GM12878 (cell line): Measurements from ENCODE around the gene BEST1. TPM values are rescaled to one million over a fixed set of nuclear protein-coding genes. Genes with fewer than 3 reads are reported as not detected.

Experiments
- ATAC-seq: fragments of 200-7000 bp; cut with Tn5 transposase; 3 replicates; pipeline ENCODE4 v1.9.1; 2020; ENCODE audit warnings: mild to moderate bottlenecking, moderate library complexity
- BruUV-seq: library from RNA; stranded (reverse); fragments of 400-500 nt; replicated peaks from 2 replicates; lab custom pipeline; 2021; lab: Mats Ljungman, UMichigan
- CTCF ChIA-PET: fragments of 300-600 bp; sonication (Branson Sonifier 250); formaldehyde crosslinking; extraction: SDS; loops from one replicate; lab custom pipeline; 2021; ENCODE audit warnings: inconsistent platforms; lab: Yijun Ruan, JAX
- POLR2A ChIA-PET: fragments of 350-600 bp; formaldehyde crosslinking; extraction: SDS; loops from one replicate; lab custom pipeline; 2021; ENCODE audit warnings: inconsistent platforms; lab: Charles Lee
- RAD21 ChIA-PET: fragments of 300-600 bp; sonication (Branson Sonifier 250); formaldehyde crosslinking; loops from one replicate; lab custom pipeline; 2023; ENCODE audit warnings: antibody characterized with exemption; ENCODE audit not compliant: unreplicated experiment; lab: Charles Lee
- SMC1A ChIA-PET: fragments of 300-600 bp; sonication (Branson Sonifier 250); formaldehyde crosslinking; loops from one replicate; lab custom pipeline; 2023; ENCODE audit not compliant: unreplicated experiment, uncharacterized antibody; lab: Charles Lee
- DNase-seq: peaks from one replicate; pipeline ENCODE4 v3.0.0-alpha.2; 2011; ENCODE audit warnings: low read depth, low spot score
- FAIRE-seq: peaks from 3 replicates; lab custom pipeline; 2011; peaks lifted over from hg19 to GRCh38; lab: Jason Lieb, UNC
- H2AFZ ChIP-seq: 2 replicates; pipeline ENCODE4 v1.6.0; 2011; ENCODE audit warnings: low read depth, low read length, control low read depth; ENCODE audit not compliant: control insufficient read depth
- H3K27ac ChIP-seq: 2 replicates; pipeline ENCODE4 v1.5.1; 2011; ENCODE audit warnings: control low read depth; ENCODE audit not compliant: control insufficient read depth, insufficient read depth
- H3K27me3 ChIP-seq, 2 experiments: replicated peaks in 1 of 2; 2 replicates each; pipeline versions ENCODE4 v1.6.0 to v1.6.1; 2011; ENCODE audit warnings: low read length in 1 of 2; ENCODE audit not compliant: control insufficient read depth in 2 of 2, insufficient read depth in 2 of 2
- H3K36me3 ChIP-seq, 2 experiments: 2 replicates each; pipeline ENCODE4 v1.5.1; 2011; ENCODE audit warnings: low read length in 1 of 2; ENCODE audit not compliant: control insufficient read depth in 2 of 2, insufficient read depth in 2 of 2
- H3K4me1 ChIP-seq: 2 replicates; pipeline ENCODE4 v1.6.1; 2011; ENCODE audit warnings: mild to moderate bottlenecking, low read length, moderate library complexity, mixed read lengths; ENCODE audit not compliant: control insufficient read depth, insufficient read depth
- H3K4me2 ChIP-seq: 2 replicates; pipeline ENCODE4 v1.6.0; 2011; ENCODE audit warnings: control low read depth; ENCODE audit not compliant: control insufficient read depth, insufficient read depth
- H3K4me3 ChIP-seq: fragments of 200-600 bp; sonication (generic); 2 replicates; pipeline ENCODE4 v1.5.1; 2016
- H3K79me2 ChIP-seq: 2 replicates; pipeline ENCODE4 v1.6.0; 2011; ENCODE audit warnings: low read length; ENCODE audit not compliant: control insufficient read depth, insufficient read depth
- H3K9ac ChIP-seq: 2 replicates; pipeline ENCODE4 v1.8.0; 2011; ENCODE audit warnings: low read length, control low read depth, mixed read lengths; ENCODE audit not compliant: control insufficient read depth, insufficient read depth
- H3K9me3 ChIP-seq: replicated peaks from 3 replicates; pipeline ENCODE4 v1.5.1; 2011; ENCODE audit warnings: mild to moderate bottlenecking, low read length; ENCODE audit not compliant: control insufficient read depth, insufficient read depth
- H4K20me1 ChIP-seq: 2 replicates; pipeline ENCODE4 v1.6.0; 2011; ENCODE audit not compliant: control insufficient read depth, insufficient read depth
- CEBPZ ChIP-seq: fragments of 150-350 bp; IDR thresholded peaks from 2 replicates; pipeline ENCODE4 v1.6.1; 2016; ENCODE audit warnings: low read depth, low read length
- EP300 ChIP-seq, 2 experiments: fragments of 150-350 bp in 1 of 2; IDR thresholded peaks; 2 replicates each; pipeline ENCODE4 v1.6.1; 2011 to 2012; ENCODE audit warnings: low read depth in 2 of 2, low read length in 2 of 2, borderline replicate concordance in 1 of 2, improper control_type of control experiment in 1 of 2, inconsistent platforms in 1 of 2; ENCODE audit not compliant: control insufficient read depth in 1 of 2
- FOXK2 ChIP-seq: fragments of 450-650 bp; IDR thresholded peaks from 2 replicates; pipeline ENCODE4 v1.6.1; 2017; ENCODE audit warnings: mild to moderate bottlenecking, moderate library complexity
- LARP7 ChIP-seq: fragments of 450-650 bp; IDR thresholded peaks from 2 replicates; pipeline ENCODE4 v1.6.1; 2017; ENCODE audit warnings: mild to moderate bottlenecking
- POU2F2 ChIP-seq: IDR thresholded peaks from 3 replicates; pipeline ENCODE4 v1.6.1; 2011; ENCODE audit warnings: low read depth, mild to moderate bottlenecking, low read length, borderline replicate concordance
- SIX5 ChIP-seq: IDR thresholded peaks from 2 replicates; pipeline ENCODE4 v1.6.1; 2011; ENCODE audit warnings: mild to moderate bottlenecking, low read depth, low read length, moderate library complexity; ENCODE audit not compliant: severe bottlenecking
- SMAD5 ChIP-seq: IDR thresholded peaks from 2 replicates; pipeline ENCODE4 v1.6.1; 2016; ENCODE audit warnings: antibody characterized with exemption, low read depth
- SREBF1 ChIP-seq: IDR thresholded peaks from 2 replicates; pipeline ENCODE4 v1.6.1; 2012; ENCODE audit warnings: mild to moderate bottlenecking, low read length
- ZNF217 ChIP-seq: fragments of 450-650 bp; IDR thresholded peaks from 2 replicates; pipeline ENCODE4 v1.6.1; 2017; ENCODE audit warnings: antibody characterized with exemption, mild to moderate bottlenecking
- WGBS: methylation state at CpG from one replicate; pipeline ENCODE4 v1.1.6; 2016; ENCODE audit warnings: low lambda C conversion rate; ENCODE audit not compliant: insufficient replicate concordance, insufficient coverage; ENCODE audit errors: missing lambda C conversion rate; 5-methylcytosine and 5-hydroxymethylcytosine counted together
- in situ Hi-C: fragments of 300-500 bp; cut with MboI; formaldehyde crosslinking; loops from 9 replicates; pipeline ENCODE4 v1.14.3; 2018; ENCODE audit warnings: mixed read lengths
- intact Hi-C: fragments of 100-400 bp; cut with micrococcal nuclease; formaldehyde crosslinking; loops from one replicate; pipeline ENCODE4 v1.14.2; 2022; ENCODE audit not compliant: unreplicated experiment
- polyA plus RNA-seq, 11 experiments: library from polyadenylated mRNA; depleted of rRNA in 4 of 11; unstranded in 6 of 11; stranded (reverse) in 5 of 11; fragments of >200 nt; fragmentation: Nextera tagmentation in 4 of 11; fragmentation: Illumina TruSeq in 1 of 11; extraction: Ambion mirVana in 4 of 11; extraction: Trizol in 1 of 11; gene quantifications; 1 replicate in 1 of 11; 2 replicates in 10 of 11; pipeline versions ENCODE4 v1.2.1 to v1.2.3, GENCODE V29; 2011 to 2016; ENCODE audit warnings: inconsistent platforms in 2 of 11, missing spikeins in 2 of 11, low read depth in 1 of 11
- total RNA-seq, 4 experiments: library from RNA; depleted of rRNA in 3 of 4; stranded (reverse); fragments of >200 nt in 3 of 4; fragmentation: Illumina TruSeq in 1 of 4; extraction: Trizol in 1 of 4; gene quantifications; 2 replicates each; pipeline versions ENCODE4 v1.2.1 to v1.2.3, GENCODE V29; 2013 to 2021
- TF ChIP-seq, protein P1 (sequence below): fragments of 450-650 bp; conservative IDR thresholded peaks from 2 replicates; pipeline ENCODE4 v1.6.1; 2017; ENCODE audit warnings: mild to moderate bottlenecking, moderate library complexity
- TF ChIP-seq, protein P2 (sequence below): IDR thresholded peaks from 2 replicates; pipeline ENCODE4 v1.6.1; 2012; ENCODE audit warnings: low read depth, low read length, improper control_type of control experiment
- TF ChIP-seq, protein P3 (sequence below): IDR thresholded peaks from 2 replicates; pipeline ENCODE4 v1.6.1; 2012; ENCODE audit warnings: improper control_type of control experiment, low read depth, low read length; ENCODE audit not compliant: insufficient replicate concordance

BEST1 gene
- total and polyA plus RNA-seq, 10 of the 15 experiments (the other 5 are each of a cell fraction or from before 2014, with no cell fraction given) = 0.03 to 3.4 (median 0.15) TPM; not detected in 1

DNA sequence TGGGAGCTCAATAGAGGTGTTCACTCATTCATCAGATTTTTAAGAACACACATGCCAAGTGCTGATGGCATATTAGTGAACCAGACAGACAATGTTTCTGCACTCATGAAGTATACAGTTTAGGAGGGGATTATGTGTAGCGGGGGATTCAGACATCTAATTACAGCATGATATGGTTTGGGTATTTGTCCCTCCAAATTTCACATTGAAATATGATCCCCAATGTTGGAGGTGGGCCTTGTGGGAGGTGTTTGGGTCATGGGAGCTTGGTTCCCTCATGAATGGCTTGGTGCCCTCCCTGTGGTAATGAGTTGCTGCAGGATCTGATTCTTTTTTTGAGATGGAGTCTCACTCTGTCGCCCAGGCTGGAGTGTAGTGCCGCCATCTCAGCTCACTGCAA is 23.9 kb upstream of the BEST1 start:
- H3K4me3 ChIP-seq = no peak overlapping the region
- DNase-seq (no peak), FAIRE-seq (no peak), ATAC-seq (no peak)
- CTCF ChIA-PET = interaction anchor here (1.2 to 2.2 kb wide), 2 partner anchors 9 to 27 kb away, joined by 3 to 8 read pairs; no protein-coding TSS in a partner anchor
- no peak overlapping the region for H2AFZ ChIP-seq
- no peak overlapping the region for H3K27ac ChIP-seq
- H3K4me1 ChIP-seq = no peaks in the 10 kb centered on the region
- no peaks in the 10 kb centered on the region for H3K36me3 ChIP-seq
- no peaks in the 10 kb centered on the region for H3K79me2 ChIP-seq
- 71% methylated on average over 3 of the region's 3 CpGs for WGBS
- no TSS peak for BruUV-seq
- no peaks in the 10 kb centered on the region for H3K9me3 ChIP-seq
- POLR2A ChIA-PET = no interaction called here
- SMC1A ChIA-PET = interaction anchor here (0.6 kb wide), 1 partner anchor 125 kb away, joined by 3 read pairs; no protein-coding TSS in a partner anchor
- H3K27me3 ChIP-seq = no peaks in the 10 kb centered on the region; a peak in 2 of 4 replicates
- RAD21 ChIA-PET = interaction anchor here (1.2 kb wide), 1 partner anchor 141 kb away, joined by 3 read pairs; no protein-coding TSS in a partner anchor
- in situ Hi-C loops = no loop called here
- H3K4me2 ChIP-seq = no peak overlapping the region
- intact Hi-C loops = no loop called here
- no peaks in the 10 kb centered on the region; the same call in 1 of the 2 replicates for H4K20me1 ChIP-seq
- H3K9ac ChIP-seq = no peak overlapping the region
- TF ChIP-seq, protein P1, sequence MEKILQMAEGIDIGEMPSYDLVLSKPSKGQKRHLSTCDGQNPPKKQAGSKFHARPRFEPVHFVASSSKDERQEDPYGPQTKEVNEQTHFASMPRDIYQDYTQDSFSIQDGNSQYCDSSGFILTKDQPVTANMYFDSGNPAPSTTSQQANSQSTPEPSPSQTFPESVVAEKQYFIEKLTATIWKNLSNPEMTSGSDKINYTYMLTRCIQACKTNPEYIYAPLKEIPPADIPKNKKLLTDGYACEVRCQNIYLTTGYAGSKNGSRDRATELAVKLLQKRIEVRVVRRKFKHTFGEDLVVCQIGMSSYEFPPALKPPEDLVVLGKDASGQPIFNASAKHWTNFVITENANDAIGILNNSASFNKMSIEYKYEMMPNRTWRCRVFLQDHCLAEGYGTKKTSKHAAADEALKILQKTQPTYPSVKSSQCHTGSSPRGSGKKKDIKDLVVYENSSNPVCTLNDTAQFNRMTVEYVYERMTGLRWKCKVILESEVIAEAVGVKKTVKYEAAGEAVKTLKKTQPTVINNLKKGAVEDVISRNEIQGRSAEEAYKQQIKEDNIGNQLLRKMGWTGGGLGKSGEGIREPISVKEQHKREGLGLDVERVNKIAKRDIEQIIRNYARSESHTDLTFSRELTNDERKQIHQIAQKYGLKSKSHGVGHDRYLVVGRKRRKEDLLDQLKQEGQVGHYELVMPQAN = no peak
- TF ChIP-seq FOXK2 = no peak
- TF ChIP-seq SIX5 = no peak
- TF ChIP-seq, protein P2, sequence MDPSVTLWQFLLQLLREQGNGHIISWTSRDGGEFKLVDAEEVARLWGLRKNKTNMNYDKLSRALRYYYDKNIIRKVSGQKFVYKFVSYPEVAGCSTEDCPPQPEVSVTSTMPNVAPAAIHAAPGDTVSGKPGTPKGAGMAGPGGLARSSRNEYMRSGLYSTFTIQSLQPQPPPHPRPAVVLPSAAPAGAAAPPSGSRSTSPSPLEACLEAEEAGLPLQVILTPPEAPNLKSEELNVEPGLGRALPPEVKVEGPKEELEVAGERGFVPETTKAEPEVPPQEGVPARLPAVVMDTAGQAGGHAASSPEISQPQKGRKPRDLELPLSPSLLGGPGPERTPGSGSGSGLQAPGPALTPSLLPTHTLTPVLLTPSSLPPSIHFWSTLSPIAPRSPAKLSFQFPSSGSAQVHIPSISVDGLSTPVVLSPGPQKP = no peak
- TF ChIP-seq EP300 (IDR thresholded peaks at IDR 0.05; ENCODE audit: borderline replicate concordance in 1 of 2, control insufficient read depth in 1 of 2, low read depth in 2 of 2, low read length in 2 of 2) = no peak
- TF ChIP-seq POU2F2 = no peak
- no peak for TF ChIP-seq CEBPZ
- no peak for TF ChIP-seq SMAD5
- TF ChIP-seq SREBF1 = no peak
- no peak for TF ChIP-seq LARP7
- no peak for TF ChIP-seq ZNF217
- TF ChIP-seq, protein P3, sequence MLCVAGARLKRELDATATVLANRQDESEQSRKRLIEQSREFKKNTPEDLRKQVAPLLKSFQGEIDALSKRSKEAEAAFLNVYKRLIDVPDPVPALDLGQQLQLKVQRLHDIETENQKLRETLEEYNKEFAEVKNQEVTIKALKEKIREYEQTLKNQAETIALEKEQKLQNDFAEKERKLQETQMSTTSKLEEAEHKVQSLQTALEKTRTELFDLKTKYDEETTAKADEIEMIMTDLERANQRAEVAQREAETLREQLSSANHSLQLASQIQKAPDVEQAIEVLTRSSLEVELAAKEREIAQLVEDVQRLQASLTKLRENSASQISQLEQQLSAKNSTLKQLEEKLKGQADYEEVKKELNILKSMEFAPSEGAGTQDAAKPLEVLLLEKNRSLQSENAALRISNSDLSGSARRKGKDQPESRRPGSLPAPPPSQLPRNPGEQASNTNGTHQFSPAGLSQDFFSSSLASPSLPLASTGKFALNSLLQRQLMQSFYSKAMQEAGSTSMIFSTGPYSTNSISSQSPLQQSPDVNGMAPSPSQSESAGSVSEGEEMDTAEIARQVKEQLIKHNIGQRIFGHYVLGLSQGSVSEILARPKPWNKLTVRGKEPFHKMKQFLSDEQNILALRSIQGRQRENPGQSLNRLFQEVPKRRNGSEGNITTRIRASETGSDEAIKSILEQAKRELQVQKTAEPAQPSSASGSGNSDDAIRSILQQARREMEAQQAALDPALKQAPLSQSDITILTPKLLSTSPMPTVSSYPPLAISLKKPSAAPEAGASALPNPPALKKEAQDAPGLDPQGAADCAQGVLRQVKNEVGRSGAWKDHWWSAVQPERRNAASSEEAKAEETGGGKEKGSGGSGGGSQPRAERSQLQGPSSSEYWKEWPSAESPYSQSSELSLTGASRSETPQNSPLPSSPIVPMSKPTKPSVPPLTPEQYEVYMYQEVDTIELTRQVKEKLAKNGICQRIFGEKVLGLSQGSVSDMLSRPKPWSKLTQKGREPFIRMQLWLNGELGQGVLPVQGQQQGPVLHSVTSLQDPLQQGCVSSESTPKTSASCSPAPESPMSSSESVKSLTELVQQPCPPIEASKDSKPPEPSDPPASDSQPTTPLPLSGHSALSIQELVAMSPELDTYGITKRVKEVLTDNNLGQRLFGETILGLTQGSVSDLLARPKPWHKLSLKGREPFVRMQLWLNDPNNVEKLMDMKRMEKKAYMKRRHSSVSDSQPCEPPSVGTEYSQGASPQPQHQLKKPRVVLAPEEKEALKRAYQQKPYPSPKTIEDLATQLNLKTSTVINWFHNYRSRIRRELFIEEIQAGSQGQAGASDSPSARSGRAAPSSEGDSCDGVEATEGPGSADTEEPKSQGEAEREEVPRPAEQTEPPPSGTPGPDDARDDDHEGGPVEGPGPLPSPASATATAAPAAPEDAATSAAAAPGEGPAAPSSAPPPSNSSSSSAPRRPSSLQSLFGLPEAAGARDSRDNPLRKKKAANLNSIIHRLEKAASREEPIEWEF = no peak
